Astrocyte of the cerebellum (primary cell): ENCODE measurements around the gene ACOT12.

Experiments used
- DNase-seq: peaks from one replicate; pipeline ENCODE4 v3.0.0-alpha.2; 2011; ENCODE audit warnings: low read depth
- H3K4me3 ChIP-seq: 2 replicates; pipeline ENCODE4 v1.5.1; 2011; ENCODE audit warnings: mild to moderate bottlenecking, low read depth, low read length, moderate library complexity
- in situ Hi-C: cut with HindIII; loops from 2 replicates; pipeline ENCODE4 v1.10.0; 2017; ENCODE audit warnings: low sequenced_read_pairs
- TF ChIP-seq, protein P1 (sequence below): IDR thresholded peaks from 2 replicates; pipeline ENCODE4 v1.5.1; 2012; ENCODE audit warnings: low read length, low read depth, moderate library complexity, mild to moderate bottlenecking; ENCODE audit errors: missing control alignments

Gene ACOT12

DNA sequence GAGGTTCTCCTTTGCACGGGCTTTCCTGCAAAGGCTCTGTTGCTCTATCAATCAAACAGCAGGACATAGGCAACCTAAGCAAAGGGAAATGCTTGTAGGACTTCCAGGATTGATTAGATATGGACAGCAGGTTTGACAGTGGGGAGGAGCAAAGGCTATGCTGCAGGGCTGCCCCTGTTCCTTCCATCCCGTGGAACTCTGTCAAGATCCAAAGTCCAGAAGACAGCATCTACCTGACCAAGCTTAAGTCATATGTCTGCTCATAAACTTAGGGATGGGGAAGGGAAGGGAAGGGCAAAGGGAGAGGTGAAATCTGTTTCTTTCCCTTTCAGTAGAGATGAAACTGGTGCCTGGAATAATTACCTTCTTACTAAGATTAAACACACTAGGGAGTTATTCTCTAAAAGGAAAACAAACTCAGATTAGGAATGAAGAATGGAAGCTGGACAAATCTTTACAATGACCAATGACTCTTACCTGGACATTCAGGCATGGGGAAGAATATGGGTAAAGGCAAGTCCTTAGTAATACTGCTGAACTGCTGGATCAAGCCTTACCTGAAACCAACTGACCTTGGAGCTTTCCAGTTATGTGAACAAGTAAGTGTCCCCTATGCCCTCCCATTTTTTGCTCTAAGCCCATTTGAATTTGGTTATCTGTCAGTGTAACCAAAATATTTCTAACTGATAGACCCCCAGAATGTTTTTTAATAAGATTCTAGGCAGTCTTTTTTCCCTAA lies 8.4 kb upstream of the ACOT12 start:
- H3K4me3 ChIP-seq = no peak overlapping the region
- in situ Hi-C loops = no loop called here
- TF ChIP-seq, protein P1, sequence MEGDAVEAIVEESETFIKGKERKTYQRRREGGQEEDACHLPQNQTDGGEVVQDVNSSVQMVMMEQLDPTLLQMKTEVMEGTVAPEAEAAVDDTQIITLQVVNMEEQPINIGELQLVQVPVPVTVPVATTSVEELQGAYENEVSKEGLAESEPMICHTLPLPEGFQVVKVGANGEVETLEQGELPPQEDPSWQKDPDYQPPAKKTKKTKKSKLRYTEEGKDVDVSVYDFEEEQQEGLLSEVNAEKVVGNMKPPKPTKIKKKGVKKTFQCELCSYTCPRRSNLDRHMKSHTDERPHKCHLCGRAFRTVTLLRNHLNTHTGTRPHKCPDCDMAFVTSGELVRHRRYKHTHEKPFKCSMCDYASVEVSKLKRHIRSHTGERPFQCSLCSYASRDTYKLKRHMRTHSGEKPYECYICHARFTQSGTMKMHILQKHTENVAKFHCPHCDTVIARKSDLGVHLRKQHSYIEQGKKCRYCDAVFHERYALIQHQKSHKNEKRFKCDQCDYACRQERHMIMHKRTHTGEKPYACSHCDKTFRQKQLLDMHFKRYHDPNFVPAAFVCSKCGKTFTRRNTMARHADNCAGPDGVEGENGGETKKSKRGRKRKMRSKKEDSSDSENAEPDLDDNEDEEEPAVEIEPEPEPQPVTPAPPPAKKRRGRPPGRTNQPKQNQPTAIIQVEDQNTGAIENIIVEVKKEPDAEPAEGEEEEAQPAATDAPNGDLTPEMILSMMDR = no peak
- DNase-seq = no peak

DNA sequence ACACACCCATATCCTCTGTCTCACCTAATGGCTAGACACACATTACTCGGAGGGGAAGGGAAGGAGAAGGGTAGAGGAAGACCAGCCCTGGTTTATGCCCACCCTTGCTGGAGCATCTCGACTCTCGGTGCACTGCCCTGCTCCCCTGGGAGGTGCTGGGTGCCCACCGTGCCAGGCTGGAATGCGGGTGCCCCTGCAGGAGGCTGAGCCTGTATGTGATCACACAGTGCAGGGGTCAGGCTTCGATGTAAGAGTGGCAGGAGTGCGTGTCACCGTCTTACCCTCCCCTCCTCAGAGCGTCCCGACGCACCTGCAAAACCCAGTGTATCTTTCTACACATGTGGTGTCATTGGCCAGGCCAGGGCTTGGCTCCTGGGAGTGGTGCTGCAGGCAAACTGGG lies 7.3 kb upstream of the ACOT12 start:
- in situ Hi-C loops = no loop called here
- no peak overlapping the region for H3K4me3 ChIP-seq
- TF ChIP-seq, protein P1 = no peak
- DNase-seq = no peak

DNA sequence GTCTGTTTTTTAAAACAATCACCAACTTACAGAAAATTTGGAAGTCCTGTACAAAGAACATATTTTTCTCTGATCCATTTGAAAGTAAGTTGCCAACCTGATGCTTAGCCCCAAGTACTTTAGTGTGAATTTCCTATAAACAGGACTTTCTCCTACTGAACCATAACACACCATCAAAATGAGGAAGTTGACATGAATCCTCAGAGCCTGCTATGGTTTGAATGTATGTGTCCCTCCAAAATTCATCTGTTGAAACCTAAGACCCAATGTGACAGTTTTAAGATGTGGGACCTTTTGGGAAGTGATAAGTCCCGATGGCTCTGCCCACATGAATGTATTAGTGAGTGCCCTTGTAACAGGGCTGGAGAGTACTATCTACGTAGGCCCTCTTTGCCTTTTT lies 6.4 kb upstream of the ACOT12 start:
- in situ Hi-C loops = no loop called here
- TF ChIP-seq, protein P1 = no peak
- no peak overlapping the region for H3K4me3 ChIP-seq
- no peak for DNase-seq

DNA sequence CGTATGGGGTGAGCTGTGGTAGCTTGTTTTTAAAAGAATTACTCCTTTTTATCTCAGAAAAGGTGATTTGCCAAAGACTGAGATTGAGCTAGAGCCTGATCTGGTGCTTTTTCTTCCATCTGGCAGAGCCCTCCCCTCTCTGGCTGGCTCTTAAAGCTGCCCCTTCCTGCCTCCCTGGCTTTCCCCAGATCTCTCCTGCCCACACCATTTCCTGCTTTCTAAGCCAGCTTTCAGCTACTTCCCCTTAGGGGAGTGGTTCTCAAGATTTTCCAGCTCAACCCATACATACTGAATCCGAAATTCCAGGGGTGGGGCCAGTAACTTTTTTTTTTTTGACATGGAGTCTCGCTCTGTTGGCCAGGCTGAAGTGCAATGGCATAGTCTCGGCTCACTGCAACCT lies 4.8 kb upstream of the ACOT12 start:
- no peak for DNase-seq
- in situ Hi-C loops = no loop called here
- H3K4me3 ChIP-seq = no peak overlapping the region
- TF ChIP-seq, protein P1 = no peak

DNA sequence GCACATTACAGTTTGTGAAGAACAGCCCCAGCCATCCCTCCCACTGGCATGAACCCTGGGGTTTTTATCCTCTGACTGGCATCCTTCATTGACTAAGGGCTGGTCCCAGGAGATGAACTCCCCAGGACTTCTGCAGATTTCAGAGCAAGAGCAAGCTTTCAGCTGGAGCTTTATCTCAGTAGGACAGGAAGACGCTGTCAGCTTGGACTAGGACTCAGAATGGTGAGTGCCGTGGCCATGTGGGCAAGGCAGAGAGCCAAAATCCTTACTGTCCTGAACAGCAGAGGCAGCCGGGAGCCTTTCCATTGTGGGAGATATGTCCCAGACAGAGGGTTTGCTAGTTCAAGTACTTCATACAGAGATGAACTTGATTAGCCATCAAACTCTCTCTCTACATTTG lies 3.2 kb upstream of the ACOT12 start:
- TF ChIP-seq, protein P1 = no peak
- in situ Hi-C loops = no loop called here
- H3K4me3 ChIP-seq = no peak overlapping the region
- DNase-seq = no peak

DNA sequence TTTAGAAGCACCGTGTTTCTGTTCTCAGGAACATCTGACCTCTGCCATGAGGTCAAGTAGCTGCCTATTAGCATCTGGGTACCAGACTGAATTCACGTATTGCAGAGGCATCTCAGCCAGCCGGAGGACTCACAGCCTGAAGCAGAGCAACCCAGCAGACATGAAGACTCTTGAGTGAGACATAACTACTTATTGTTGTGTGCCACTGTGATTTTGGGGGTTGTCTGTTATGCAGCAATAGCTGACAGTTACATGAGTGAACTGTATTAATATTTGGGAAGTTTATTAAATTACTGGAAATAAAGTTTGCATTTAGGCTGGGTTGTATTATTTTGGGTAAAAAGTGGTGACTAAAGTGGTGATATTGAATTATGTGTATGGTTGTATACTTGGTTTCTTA lies 1.3 kb upstream of the ACOT12 start:
- in situ Hi-C loops = no loop called here
- no peak for DNase-seq

More for the DNA sequence above, 1.3 kb upstream of the ACOT12 start:
- no peak overlapping the region for H3K4me3 ChIP-seq
- TF ChIP-seq, protein P1 = no peak
